ENCODE data around the gene GRM8.

The GRM8 gene

GRCh38 chr7:126979722-126980121 is 273.0 kb downstream of the GRM8 start:
- in situ Hi-C loops (cut with MboI; ENCODE audit: low sequenced_read_pairs, unreplicated experiment): no loop called here
- DNase-seq (ENCODE audit: low spot score): no peak
- TF ChIP-seq CTCF (IDR thresholded peaks at IDR 0.05; ENCODE audit: borderline replicate concordance, control extremely low read depth, extremely low read depth, insufficient read depth, missing control alignments): no peak

GRCh38 chr7:126978865-126979264 is 273.9 kb downstream of the GRM8 start:
- no peak for TF ChIP-seq CTCF (IDR thresholded peaks at IDR 0.05; ENCODE audit: borderline replicate concordance, control extremely low read depth, extremely low read depth, insufficient read depth, missing control alignments)
- DNase-seq (ENCODE audit: low spot score): no peak
- in situ Hi-C loops (cut with MboI; ENCODE audit: low sequenced_read_pairs, unreplicated experiment): no loop called here

GRCh38 chr7:126973066-126973465 is 279.7 kb downstream of the GRM8 start:
- no peak for TF ChIP-seq CTCF (IDR thresholded peaks at IDR 0.05; ENCODE audit: borderline replicate concordance, control extremely low read depth, extremely low read depth, insufficient read depth, missing control alignments)
- in situ Hi-C loops (cut with MboI; ENCODE audit: low sequenced_read_pairs, unreplicated experiment): no loop called here
- DNase-seq (ENCODE audit: low spot score): no peak

GRCh38 chr7:126972571-126972970 is 280.2 kb downstream of the GRM8 start:
- TF ChIP-seq CTCF (IDR thresholded peaks at IDR 0.05; ENCODE audit: borderline replicate concordance, control extremely low read depth, extremely low read depth, insufficient read depth, missing control alignments): no peak
- in situ Hi-C loops (cut with MboI; ENCODE audit: low sequenced_read_pairs, unreplicated experiment): no loop called here
- DNase-seq (ENCODE audit: low spot score): no peak

- no peak for TF ChIP-seq CTCF (IDR thresholded peaks at IDR 0.05; ENCODE audit: borderline replicate concordance, control extremely low read depth, extremely low read depth, insufficient read depth, missing control alignments)
- in situ Hi-C loops (cut with MboI; ENCODE audit: low sequenced_read_pairs, unreplicated experiment): no loop called here
- DNase-seq (ENCODE audit: low spot score): no peak
These were observed 293.1 kb downstream of the GRM8 start for GRCh38 chr7:126959649-126960048.

GRCh38 chr7:126958367-126958766 is 294.4 kb downstream of the GRM8 start:
- DNase-seq (ENCODE audit: low spot score): no peak
- no peak for TF ChIP-seq CTCF (IDR thresholded peaks at IDR 0.05; ENCODE audit: borderline replicate concordance, control extremely low read depth, extremely low read depth, insufficient read depth, missing control alignments)
- in situ Hi-C loops (cut with MboI; ENCODE audit: low sequenced_read_pairs, unreplicated experiment): no loop called here

GRCh38 chr7:126957443-126957842 is 295.3 kb downstream of the GRM8 start:
- no peak for DNase-seq (ENCODE audit: low spot score)
- in situ Hi-C loops (cut with MboI; ENCODE audit: low sequenced_read_pairs, unreplicated experiment): no loop called here
- TF ChIP-seq CTCF (IDR thresholded peaks at IDR 0.05; ENCODE audit: borderline replicate concordance, control extremely low read depth, extremely low read depth, insufficient read depth, missing control alignments): no peak

Data from GM13976 (cell line).